ENCODE data around the gene SLC19A1. TPM values are rescaled to one million over a fixed set of nuclear protein-coding genes. Genes with fewer than 3 reads are reported as not detected.

The SLC19A1 gene
- total RNA-seq, 2 experiments from 2014 or later: 29.2 to 30.3 TPM

DNA sequence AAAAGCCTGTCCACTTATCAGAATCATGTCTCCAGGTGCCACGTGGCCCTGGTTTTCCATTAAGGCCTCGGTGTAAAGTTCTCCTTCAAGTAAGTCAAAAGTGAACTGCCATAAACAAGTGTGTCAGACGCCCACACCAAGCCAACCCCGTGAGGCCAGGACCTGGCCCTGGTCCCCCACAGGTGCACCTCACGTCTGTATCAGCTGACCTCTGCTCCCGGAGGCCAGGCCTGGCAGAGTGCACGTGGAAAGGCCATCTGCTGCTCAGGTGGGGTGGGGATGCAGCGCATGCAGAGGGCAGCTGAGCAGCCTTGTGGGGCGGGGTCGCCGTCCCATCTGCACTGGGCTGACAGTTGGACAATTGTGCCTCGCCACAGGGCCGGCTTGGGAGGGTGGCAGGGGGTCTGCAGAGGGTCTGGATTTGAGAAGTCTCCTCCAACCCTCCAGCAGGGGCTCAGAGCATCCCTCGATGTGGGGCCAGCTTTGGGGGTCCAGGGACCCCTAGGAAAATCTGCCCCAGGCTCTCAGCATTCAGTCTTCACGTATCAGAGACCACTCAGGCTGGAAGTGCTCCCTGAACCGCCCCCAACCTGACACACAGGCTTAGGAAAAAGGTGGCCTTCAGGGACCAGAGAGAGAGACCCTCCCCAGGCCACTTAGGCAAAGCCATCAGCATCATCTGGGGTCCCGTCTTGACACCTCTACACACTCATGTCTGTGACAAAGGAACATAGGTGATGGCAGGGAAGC lies 3.0 kb downstream of the SLC19A1 start:
- H3K9me3 Mint-ChIP-seq: no peaks in the 10 kb centered on the region
- intact Hi-C loops (cut with micrococcal nuclease): no loop called here
- peaks cover 17% of the 10 kb centered on the region for H3K36me3 Mint-ChIP-seq
- ChIA-PET POLR2A (interaction anchor here (1.0 kb wide), 1 partner anchor 12 kb away, joined by 3 read pairs; no protein-coding TSS in a partner anchor), CTCF (no interaction called here)
- H3K4me1 Mint-ChIP-seq (ENCODE audit: low read depth): peaks cover 25% of the 10 kb centered on the region
- no peak for DNase-seq
- no peaks in the 10 kb centered on the region for H3K27me3 Mint-ChIP-seq
- no peak overlapping the region for H3K27ac Mint-ChIP-seq
- H3K4me3 Mint-ChIP-seq: no peak overlapping the region

DNA sequence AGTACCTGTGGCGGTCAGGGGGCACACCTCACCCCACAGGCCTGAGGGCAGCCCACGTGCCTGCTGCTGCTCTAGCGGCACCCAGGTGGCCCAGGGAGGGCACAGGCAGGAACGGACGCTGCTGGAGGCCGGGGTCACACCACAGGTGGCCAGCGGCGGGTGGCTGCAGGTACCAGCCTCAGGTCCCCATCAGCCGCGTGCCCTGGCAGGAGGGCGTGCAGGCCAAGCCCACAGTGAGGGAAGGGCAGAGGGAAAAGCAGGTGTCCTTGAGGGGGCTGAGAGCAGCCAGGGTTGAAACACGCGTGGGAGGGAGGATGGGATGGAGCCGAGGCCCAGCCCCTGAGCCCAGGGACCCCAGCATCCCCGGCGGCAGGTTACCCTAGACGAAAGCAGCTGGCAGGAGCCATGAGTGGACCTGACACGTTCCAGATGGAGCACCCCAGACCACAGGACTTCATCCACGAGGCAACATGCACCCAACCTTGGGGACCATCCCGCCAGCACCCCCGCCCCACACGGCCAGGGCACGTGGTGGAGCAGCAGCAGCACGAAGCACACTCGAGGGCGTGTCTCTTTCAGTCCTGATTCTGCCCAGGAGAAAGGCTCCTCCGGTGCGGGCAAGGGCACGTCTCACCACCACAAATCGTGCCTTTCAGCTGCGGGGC lies 3.7 kb downstream of the SLC19A1 start:
- peaks cover 17% of the 10 kb centered on the region for H3K36me3 Mint-ChIP-seq
- CTCF ChIA-PET: no interaction called here
- H3K4me1 Mint-ChIP-seq (ENCODE audit: low read depth): peaks cover 26% of the 10 kb centered on the region
- DNase-seq: no peak
- no peaks in the 10 kb centered on the region for H3K27me3 Mint-ChIP-seq
- no peaks in the 10 kb centered on the region for H3K9me3 Mint-ChIP-seq
- H3K27ac Mint-ChIP-seq: no peak overlapping the region
- POLR2A ChIA-PET: no interaction called here
- no peak overlapping the region for H3K4me3 Mint-ChIP-seq
- intact Hi-C loops (cut with micrococcal nuclease): no loop called here

- ChIA-PET CTCF (no interaction called here), POLR2A (no interaction called here)
- H3K27ac Mint-ChIP-seq: no peak overlapping the region
- intact Hi-C loops (cut with micrococcal nuclease): no loop called here
- H3K27me3 Mint-ChIP-seq: no peaks in the 10 kb centered on the region
- no peaks in the 10 kb centered on the region for H3K9me3 Mint-ChIP-seq
- H3K4me3 Mint-ChIP-seq: no peak overlapping the region
- peaks cover 17% of the 10 kb centered on the region for H3K36me3 Mint-ChIP-seq
- no peak for DNase-seq
- H3K4me1 Mint-ChIP-seq (ENCODE audit: low read depth): peaks cover 26% of the 10 kb centered on the region
These were observed 4.4 kb downstream of the SLC19A1 start for GRCh38 chr21:45537746-45538291.

- no peak overlapping the region for H3K4me3 Mint-ChIP-seq
- H3K9me3 Mint-ChIP-seq: no peaks in the 10 kb centered on the region
- POLR2A ChIA-PET: no interaction called here
- peaks cover 29% of the 10 kb centered on the region for H3K4me1 Mint-ChIP-seq (ENCODE audit: low read depth)
- H3K36me3 Mint-ChIP-seq: peaks cover 17% of the 10 kb centered on the region
- intact Hi-C loops (cut with micrococcal nuclease): no loop called here
- DNase-seq: no peak
- H3K27ac Mint-ChIP-seq: no peak overlapping the region
- CTCF ChIA-PET: no interaction called here
- H3K27me3 Mint-ChIP-seq: no peaks in the 10 kb centered on the region
These were observed 5.0 kb downstream of the SLC19A1 start for GRCh38 chr21:45537111-45537745.

- intact Hi-C loops (cut with micrococcal nuclease): no loop called here
- H3K4me3 Mint-ChIP-seq: no peak overlapping the region
- no peak for DNase-seq
- peaks cover 29% of the 10 kb centered on the region for H3K4me1 Mint-ChIP-seq (ENCODE audit: low read depth)
- ChIA-PET POLR2A (no interaction called here), CTCF (no interaction called here)
- H3K9me3 Mint-ChIP-seq: no peaks in the 10 kb centered on the region
- H3K27ac Mint-ChIP-seq: no peak overlapping the region
- H3K27me3 Mint-ChIP-seq: no peaks in the 10 kb centered on the region
- H3K36me3 Mint-ChIP-seq: peaks cover 21% of the 10 kb centered on the region
These were observed 5.7 kb downstream of the SLC19A1 start for GRCh38 chr21:45536301-45537081.

- no peak for DNase-seq
- Mint-ChIP-seq H3K9me3 (no peaks in the 10 kb centered on the region), H3K27ac (no peak overlapping the region), H3K4me1 (ENCODE audit: low read depth) (peaks cover 23% of the 10 kb centered on the region), H3K27me3 (no peaks in the 10 kb centered on the region), H3K4me3 (no peak overlapping the region), H3K36me3 (peaks cover 21% of the 10 kb centered on the region)
- intact Hi-C loops (cut with micrococcal nuclease): no loop called here
- ChIA-PET CTCF (interaction anchor here (0.9 kb wide), 1 partner anchor 61 kb away, joined by 7 read pairs; no protein-coding TSS in a partner anchor), POLR2A (no interaction called here)
These were observed 6.7 kb downstream of the SLC19A1 start for GRCh38 chr21:45535341-45536081.

GRCh38 chr21:45534636-45535331 lies 7.5 kb downstream of the SLC19A1 start:
- no peaks in the 10 kb centered on the region for H3K27me3 Mint-ChIP-seq
- peaks cover 15% of the 10 kb centered on the region for H3K4me1 Mint-ChIP-seq (ENCODE audit: low read depth)
- no peak overlapping the region for H3K4me3 Mint-ChIP-seq
- no peak for DNase-seq
- H3K27ac Mint-ChIP-seq: no peak overlapping the region
- peaks cover 21% of the 10 kb centered on the region for H3K36me3 Mint-ChIP-seq
- intact Hi-C loops (cut with micrococcal nuclease): no loop called here
- ChIA-PET POLR2A (no interaction called here), CTCF (interaction anchor here (0.9 kb wide), 1 partner anchor 62 kb away, joined by 7 read pairs; no protein-coding TSS in a partner anchor)
- no peaks in the 10 kb centered on the region for H3K9me3 Mint-ChIP-seq

DNA sequence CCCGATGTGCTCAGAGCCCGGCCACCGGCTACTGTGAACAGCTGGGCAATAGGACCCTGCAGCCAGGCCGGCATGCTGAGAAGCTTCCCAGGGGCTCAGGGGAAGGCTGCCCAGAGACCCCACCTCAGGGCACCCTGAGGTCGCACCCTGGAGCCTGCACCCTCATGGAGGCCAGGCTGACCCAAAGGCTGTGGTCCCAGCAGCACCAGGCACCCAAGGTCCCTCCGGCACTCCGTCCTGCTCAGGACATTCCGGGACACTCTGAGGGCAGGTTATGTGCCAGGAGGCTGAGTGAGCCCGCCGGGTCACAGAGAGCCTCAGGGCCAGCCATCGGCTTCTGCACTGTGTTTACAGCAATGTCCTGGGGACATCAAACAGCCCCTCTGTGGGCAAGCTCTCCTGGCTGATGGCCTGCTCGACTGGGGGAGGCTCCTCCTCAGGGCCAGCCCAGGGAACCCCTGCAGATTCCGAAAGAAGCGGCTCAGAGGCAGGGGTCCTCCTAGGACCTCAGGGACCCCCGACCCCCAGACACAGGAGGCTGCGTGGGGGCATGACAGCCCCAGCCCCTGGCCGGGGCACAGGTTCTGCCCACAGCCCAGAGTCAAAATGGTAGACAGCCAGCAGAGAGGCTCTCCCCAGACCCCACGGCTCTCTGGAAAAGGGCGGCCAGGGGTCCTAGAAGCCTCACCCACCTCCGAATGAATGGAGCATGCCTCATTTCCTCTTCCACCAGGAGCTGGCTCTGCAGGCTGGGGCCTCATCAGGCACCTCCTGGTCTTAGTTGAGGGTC lies 8.2 kb downstream of the SLC19A1 start:
- Mint-ChIP-seq H3K27me3 (no peaks in the 10 kb centered on the region), H3K4me1 (ENCODE audit: low read depth) (peaks cover 8% of the 10 kb centered on the region), H3K36me3 (peaks cover 21% of the 10 kb centered on the region), H3K4me3 (no peak overlapping the region), H3K9me3 (no peaks in the 10 kb centered on the region), H3K27ac (no peak overlapping the region)
- POLR2A ChIA-PET: no interaction called here
- no peak for DNase-seq
- CTCF ChIA-PET: no interaction called here
- intact Hi-C loops (cut with micrococcal nuclease): no loop called here

- Mint-ChIP-seq H3K27me3 (no peaks in the 10 kb centered on the region), H3K4me1 (ENCODE audit: low read depth) (peaks cover 6% of the 10 kb centered on the region), H3K36me3 (peaks cover 21% of the 10 kb centered on the region), H3K9me3 (no peaks in the 10 kb centered on the region), H3K27ac (no peak overlapping the region), H3K4me3 (no peak overlapping the region)
- ChIA-PET CTCF (no interaction called here), POLR2A (no interaction called here)
- intact Hi-C loops (cut with micrococcal nuclease): no loop called here
- DNase-seq: no peak
These were observed 8.8 kb downstream of the SLC19A1 start for GRCh38 chr21:45533361-45533845.

DNA sequence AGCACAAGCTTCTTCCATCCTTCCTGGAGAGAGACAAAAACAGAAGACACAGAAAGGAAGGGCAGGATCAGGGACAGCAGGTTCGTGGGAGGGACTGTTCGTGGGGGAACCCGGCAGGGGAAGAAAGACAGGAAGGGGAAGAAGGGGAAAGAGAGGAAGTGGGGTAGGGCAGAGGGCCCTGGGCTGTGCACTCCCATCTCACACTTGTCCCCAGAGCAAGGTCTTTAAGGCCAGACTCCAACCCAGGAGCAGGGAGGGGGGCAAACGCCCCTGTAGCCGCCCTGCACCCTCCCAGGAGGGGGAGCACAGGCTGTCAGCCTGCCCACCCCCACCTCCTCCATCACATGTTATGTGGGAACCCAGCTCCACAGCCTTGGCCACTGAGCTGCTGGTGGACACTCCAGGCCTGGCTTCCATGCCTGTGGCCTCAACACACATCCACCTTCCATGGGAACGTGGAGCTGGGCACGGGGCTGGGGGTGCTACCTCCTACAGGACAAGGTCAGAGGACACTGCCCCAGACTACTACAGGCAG lies 9.3 kb downstream of the SLC19A1 start:
- no peak for DNase-seq
- Mint-ChIP-seq H3K4me1 (ENCODE audit: low read depth) (peaks cover 6% of the 10 kb centered on the region), H3K4me3 (no peak overlapping the region), H3K27ac (no peak overlapping the region), H3K36me3 (peaks cover 24% of the 10 kb centered on the region), H3K27me3 (no peaks in the 10 kb centered on the region), H3K9me3 (no peaks in the 10 kb centered on the region)
- intact Hi-C loops (cut with micrococcal nuclease): no loop called here
- POLR2A ChIA-PET: no interaction called here
- CTCF ChIA-PET: no interaction called here

All from activated CD4-positive, alpha-beta memory T cell treated with anti-CD3 and anti-CD28 coated beads for 36 hours (primary cell).